Suprapubic skin (tissue), 4 donors: ENCODE measurements around the gene C16orf78. TPM values are rescaled to one million over a fixed set of nuclear protein-coding genes. Genes with fewer than 3 reads are reported as not detected.
A peak's percentile ranks its signal among the peaks of the same experiment; 100 is the strongest.

Experiments used
- DNase-seq, 2 donors: peaks; one replicate each; pipeline ENCODE4 v3.0.0-alpha.2; 2019; ENCODE audit warnings: low spot score in 2 of 2
- H3K27ac ChIP-seq: fragments of 200-600 bp; sonication (generic); one replicate; pipeline ENCODE4 v1.5.1; 2019
- H3K27me3 ChIP-seq: fragments of 200-600 bp; sonication (generic); one replicate; pipeline ENCODE4 v1.5.1; 2019
- H3K36me3 ChIP-seq: fragments of 200-600 bp; sonication (generic); one replicate; pipeline ENCODE4 v1.5.1; 2019
- H3K4me1 ChIP-seq: fragments of 200-600 bp; sonication (generic); one replicate; pipeline ENCODE4 v1.5.1; 2019
- H3K4me3 ChIP-seq: fragments of 200-600 bp; sonication (generic); one replicate; pipeline ENCODE4 v1.5.1; 2019; ENCODE audit warnings: mild to moderate bottlenecking
- H3K9me3 ChIP-seq: fragments of 200-600 bp; sonication (generic); one replicate; pipeline ENCODE4 v1.5.1; 2019
- CTCF ChIP-seq, 2 donors: fragments of 200-600 bp in 1 of 2; fragments of 450-650 bp in 1 of 2; sonication (generic) in 1 of 2; IDR thresholded peaks; one replicate each; pipeline ENCODE4 v1.5.1; 2016 to 2019; ENCODE audit warnings: antibody characterized with exemption in 2 of 2, mild to moderate bottlenecking in 1 of 2, moderate library complexity in 1 of 2
- EP300 ChIP-seq: sonication (generic); formaldehyde crosslinking; IDR thresholded peaks from one replicate; pipeline ENCODE4 v1.6.1; 2017; ENCODE audit warnings: antibody characterized with exemption
- POLR2A ChIP-seq, 2 donors: fragments of 450-650 bp; IDR thresholded peaks; one replicate each; pipeline ENCODE4 v1.6.1; 2017; ENCODE audit warnings: antibody characterized with exemption in 2 of 2, mild to moderate bottlenecking in 2 of 2, moderate library complexity in 2 of 2
- POLR2AphosphoS5 ChIP-seq, 3 donors: sonication (generic); formaldehyde crosslinking; IDR thresholded peaks; one replicate each; pipeline ENCODE4 v1.6.1; 2017; ENCODE audit warnings: antibody characterized with exemption in 3 of 3
- WGBS: methylation state at CpG from one replicate; pipeline ENCODE4 v1.1.5; 2018; 5-methylcytosine and 5-hydroxymethylcytosine counted together
- total RNA-seq, 4 donors: library from RNA; depleted of rRNA; stranded (reverse); fragments of >200 nt; gene quantifications; one replicate each; pipeline ENCODE4 v1.1.0, GENCODE V29; 2016

The C16orf78 gene
- total RNA-seq, 4 donors from 2014 or later: not detected

- H3K4me3 ChIP-seq: no peak overlapping the region
- 50% methylated on average over 5 of the region's 7 CpGs for WGBS
- no peaks in the 10 kb centered on the region for H3K36me3 ChIP-seq
- peaks cover 4% of the 10 kb centered on the region for H3K4me1 ChIP-seq
- H3K9me3 ChIP-seq: no peaks in the 10 kb centered on the region
- TF ChIP-seq POLR2AphosphoS5 (IDR thresholded peaks at IDR 0.05) (no peak), EP300 (no peak), CTCF (IDR thresholded peaks at IDR 0.05) (no peak), POLR2A (IDR thresholded peaks at IDR 0.05) (no peak)
- DNase-seq: no peak
- no peak overlapping the region for H3K27ac ChIP-seq
- H3K27me3 ChIP-seq: peaks cover 8% of the 10 kb centered on the region
These were observed 40.4 kb upstream of the C16orf78 start for GRCh38 chr16:49333259-49333597.

- TF ChIP-seq POLR2AphosphoS5 (IDR thresholded peaks at IDR 0.05): no peak
- TF ChIP-seq EP300: no peak
- TF ChIP-seq POLR2A (IDR thresholded peaks at IDR 0.05): no peak
- TF ChIP-seq CTCF (IDR thresholded peaks at IDR 0.05): no peak
- DNase-seq: peak in 1 of 2 donors; percentile 62
- Histone ChIP-seq H3K27me3 (peaks cover 16% of the 10 kb centered on the region), H3K9me3 (no peaks in the 10 kb centered on the region), H3K4me1 (peaks cover 4% of the 10 kb centered on the region), H3K4me3 (no peak overlapping the region), H3K27ac (no peak overlapping the region), H3K36me3 (no peaks in the 10 kb centered on the region)
- 85% methylated on average over 7 of the region's 8 CpGs for WGBS
These were observed 37.8 kb upstream of the C16orf78 start for GRCh38 chr16:49335828-49336227.

DNA sequence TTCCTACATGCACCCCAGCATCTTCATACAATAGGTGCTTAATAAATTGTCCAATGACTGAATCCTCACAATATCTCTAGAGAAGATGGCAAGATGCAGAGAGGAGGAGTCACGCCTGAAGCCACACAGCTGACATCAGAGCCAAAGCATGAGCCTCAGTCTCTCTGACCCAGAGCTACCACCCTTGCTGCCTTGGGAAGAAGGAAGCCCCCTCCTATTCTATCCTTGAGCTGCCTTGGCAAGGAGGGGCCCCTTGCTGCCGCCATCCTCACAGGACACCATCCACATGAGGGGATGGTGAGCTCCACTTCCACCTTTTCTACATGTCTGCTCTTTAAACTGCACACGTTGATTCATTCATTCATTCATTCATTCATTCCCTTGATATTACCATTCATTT lies 37.0 kb upstream of the C16orf78 start:
- TF ChIP-seq POLR2AphosphoS5 (IDR thresholded peaks at IDR 0.05): no peak
- TF ChIP-seq CTCF (IDR thresholded peaks at IDR 0.05): no peak
- no peaks in the 10 kb centered on the region for H3K9me3 ChIP-seq
- DNase-seq: peak in 1 of 2 donors; percentile 66
- WGBS: 84% methylated on average over 3 of the region's 3 CpGs
- H3K4me3 ChIP-seq: no peak overlapping the region
- H3K36me3 ChIP-seq: no peaks in the 10 kb centered on the region
- H3K4me1 ChIP-seq: peaks cover 4% of the 10 kb centered on the region
- no peak overlapping the region for H3K27ac ChIP-seq
- peaks cover 21% of the 10 kb centered on the region for H3K27me3 ChIP-seq

DNA sequence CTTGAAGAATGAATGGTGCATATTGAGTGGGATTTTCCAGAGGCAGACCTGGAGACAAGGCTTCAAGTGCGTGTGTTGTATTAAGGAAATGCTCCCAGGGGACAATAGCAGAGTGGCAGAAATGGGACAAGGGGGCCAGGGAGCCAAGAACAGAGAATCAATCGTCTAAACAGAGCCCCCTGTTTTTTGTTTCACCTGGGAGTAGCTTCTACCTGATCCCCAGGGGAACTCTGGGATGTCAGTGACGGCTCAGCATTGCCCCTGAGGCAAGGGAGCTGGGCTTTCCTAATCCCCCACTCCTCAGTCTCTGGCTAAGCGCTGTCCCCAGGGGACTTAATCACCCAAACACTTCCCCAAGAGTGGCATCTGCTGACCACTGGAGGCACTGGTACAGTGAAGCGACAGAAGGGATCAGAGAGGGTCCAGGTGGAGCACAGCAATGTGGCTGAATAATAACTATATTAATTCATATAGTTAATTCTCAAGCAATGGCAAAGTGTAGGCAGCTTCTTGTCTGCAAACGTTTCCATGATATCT lies 35.7 kb upstream of the C16orf78 start:
- Histone ChIP-seq H3K36me3 (no peaks in the 10 kb centered on the region), H3K27me3 (peaks cover 31% of the 10 kb centered on the region), H3K4me1 (peaks cover 4% of the 10 kb centered on the region), H3K27ac (no peak overlapping the region), H3K9me3 (no peaks in the 10 kb centered on the region), H3K4me3 (no peak overlapping the region)
- 50% methylated on average over 6 of the region's 6 CpGs for WGBS
- DNase-seq: peak in 1 of 2 donors; percentile 38
- TF ChIP-seq EP300 (no peak), CTCF (IDR thresholded peaks at IDR 0.05) (no peak), POLR2AphosphoS5 (IDR thresholded peaks at IDR 0.05) (no peak), POLR2A (IDR thresholded peaks at IDR 0.05) (no peak)

GRCh38 chr16:49338611-49339265 lies 34.9 kb upstream of the C16orf78 start:
- Histone ChIP-seq H3K36me3 (no peaks in the 10 kb centered on the region), H3K27me3 (peaks cover 31% of the 10 kb centered on the region), H3K9me3 (no peaks in the 10 kb centered on the region), H3K27ac (no peak overlapping the region), H3K4me3 (no peak overlapping the region), H3K4me1 (no peaks in the 10 kb centered on the region)
- peak in 1 of 2 donors; percentile 40 for DNase-seq
- 58% methylated on average over 10 of the region's 10 CpGs for WGBS
- TF ChIP-seq POLR2A (IDR thresholded peaks at IDR 0.05) (no peak), EP300 (no peak), CTCF (IDR thresholded peaks at IDR 0.05) (no peak), POLR2AphosphoS5 (IDR thresholded peaks at IDR 0.05) (no peak)
